ENCODE data around the gene C18orf32.

C18orf32 gene

GRCh38 chr18:49431165-49431962 is 55.7 kb downstream of the C18orf32 start:
- no peak for TF ChIP-seq CTCF (IDR thresholded peaks at IDR 0.05; ENCODE audit: low read depth, low read length)

More at GRCh38 chr18:49431165-49431962, 55.7 kb downstream of the C18orf32 start:
- no peak for DNase-seq (ENCODE audit: extremely low read depth, low read depth)

Data from AG09319 (cell line).